Endothelial cell of umbilical vein (primary cell): ENCODE data around the gene KIAA0753. TPM values are rescaled to one million over a fixed set of nuclear protein-coding genes. Genes with fewer than 3 reads are reported as not detected.

Experiments used
- BruUV-seq: library from RNA; stranded (reverse); fragments of 400-500 nt; replicated peaks from 2 replicates; lab custom pipeline; 2021; lab: Mats Ljungman, UMichigan
- CTCF ChIA-PET: fragments of 300-600, 350-600 bp; sonication (Branson Sonifier 250); formaldehyde crosslinking; loops from one replicate; lab custom pipeline; 2021; ENCODE audit warnings: antibody characterized with exemption, inconsistent platforms; lab: Charles Lee
- POLR2A ChIA-PET: fragments of 300-600, 350-600 bp; sonication (Branson Sonifier 250); formaldehyde crosslinking; loops from one replicate; lab custom pipeline; 2021; ENCODE audit warnings: antibody characterized with exemption, inconsistent platforms; lab: Charles Lee
- DNase-seq: peaks from one replicate; pipeline ENCODE4 v3.0.0-alpha.2; 2011; ENCODE audit warnings: low read depth, low spot score
- FAIRE-seq: peaks from 2 replicates; lab custom pipeline; 2011; peaks lifted over from hg19 to GRCh38; lab: Jason Lieb, UNC
- H2AFZ ChIP-seq: 2 replicates; pipeline ENCODE4 v1.6.0; 2012; ENCODE audit warnings: low read depth, low read length, control low read depth, inconsistent platforms
- H3K27ac ChIP-seq: 2 replicates; pipeline ENCODE4 v1.5.1; 2011; ENCODE audit warnings: low read depth, mild to moderate bottlenecking, control low read depth, low read length, moderate library complexity; ENCODE audit not compliant: insufficient read depth
- H3K27me3 ChIP-seq, 2 experiments: 2 replicates each; pipeline versions ENCODE4 v1.6.0 to v1.6.1; 2011; ENCODE audit warnings: low read length in 2 of 2, mixed read lengths in 1 of 2; ENCODE audit not compliant: control insufficient read depth in 2 of 2, insufficient read depth in 2 of 2
- H3K36me3 ChIP-seq, 2 experiments: 2 replicates in 1 of 2; 3 replicates in 1 of 2; pipeline ENCODE4 v1.5.1; 2011; ENCODE audit warnings: low read length in 2 of 2, mild to moderate bottlenecking in 1 of 2, moderate library complexity in 1 of 2; ENCODE audit not compliant: control insufficient read depth in 2 of 2, insufficient read depth in 2 of 2; ENCODE audit errors: extremely low read depth in 1 of 2
- H3K4me1 ChIP-seq: 3 replicates; pipeline ENCODE4 v1.5.1; 2011; ENCODE audit warnings: mild to moderate bottlenecking, low read length; ENCODE audit not compliant: control insufficient read depth, insufficient read depth; ENCODE audit errors: extremely low read depth
- H3K4me2 ChIP-seq: 2 replicates; pipeline ENCODE4 v1.6.1; 2011; ENCODE audit warnings: low read length, control low read depth, mixed read lengths; ENCODE audit not compliant: insufficient read depth
- H3K4me3 ChIP-seq, 3 experiments: fragments of 200-600 bp in 1 of 3; sonication (generic), shearing (Covaris generic) in 1 of 3; replicated peaks in 1 of 3; 2 replicates each; pipeline ENCODE4 v1.5.1; 2011 to 2016; ENCODE audit warnings: control low read depth in 3 of 3, low read length in 3 of 3, mild to moderate bottlenecking in 2 of 3, inconsistent platforms in 1 of 3, low read depth in 1 of 3, moderate library complexity in 1 of 3; ENCODE audit not compliant: insufficient read depth in 1 of 3
- H3K79me2 ChIP-seq: 2 replicates; pipeline ENCODE4 v1.6.0; 2012; ENCODE audit warnings: low read length, inconsistent platforms; ENCODE audit not compliant: control insufficient read depth, insufficient read depth
- H3K9ac ChIP-seq: replicated peaks from 2 replicates; pipeline ENCODE3; 2011; ENCODE audit warnings: low read length, control low read depth; ENCODE audit not compliant: insufficient read depth; ENCODE audit errors: extremely low read depth
- H3K9me1 ChIP-seq: replicated peaks from 3 replicates; pipeline ENCODE4 v1.6.0; 2011; ENCODE audit warnings: mild to moderate bottlenecking, low read length; ENCODE audit not compliant: control insufficient read depth, insufficient read depth; ENCODE audit errors: extremely low read depth
- H3K9me3 ChIP-seq: replicated peaks from 2 replicates; pipeline ENCODE4 v1.5.1; 2012; ENCODE audit warnings: low read length, inconsistent platforms; ENCODE audit not compliant: control insufficient read depth, insufficient read depth
- H4K20me1 ChIP-seq: replicated peaks from 2 replicates; pipeline ENCODE3; 2011; ENCODE audit warnings: mild to moderate bottlenecking, low read length; ENCODE audit not compliant: control insufficient read depth, insufficient read depth; ENCODE audit errors: extremely low read depth
- CTCF ChIP-seq, 2 donors: IDR thresholded peaks; 1 replicate in 1 of 2; 2 replicates in 1 of 2; pipeline ENCODE4 v1.5.1; 2011; ENCODE audit warnings: low read length in 2 of 2, mild to moderate bottlenecking in 2 of 2, moderate library complexity in 2 of 2, control low read depth in 1 of 2, inconsistent platforms in 1 of 2, low read depth in 1 of 2; ENCODE audit not compliant: insufficient read depth in 1 of 2; ENCODE audit errors: extremely low read depth in 1 of 2
- EZH2 ChIP-seq: IDR thresholded peaks from 2 replicates; pipeline ENCODE4 v1.6.1; 2012; ENCODE audit warnings: borderline replicate concordance, low read depth, mild to moderate bottlenecking, moderate library complexity, low read length, inconsistent platforms; ENCODE audit not compliant: severe bottlenecking
- FOS ChIP-seq: IDR thresholded peaks from 2 replicates; pipeline ENCODE4 v1.6.1; 2011; ENCODE audit warnings: mild to moderate bottlenecking, low read length, moderate library complexity, borderline replicate concordance; ENCODE audit not compliant: insufficient read depth
- GATA2 ChIP-seq: IDR thresholded peaks from 2 replicates; pipeline ENCODE4 v1.7.0; 2011; ENCODE audit warnings: low read depth, mild to moderate bottlenecking, moderate library complexity, mixed read lengths, low read length; ENCODE audit not compliant: insufficient read length, insufficient read depth
- JUN ChIP-seq: IDR thresholded peaks from 2 replicates; pipeline ENCODE4 v1.6.1; 2011; ENCODE audit warnings: borderline replicate concordance, low read depth; ENCODE audit not compliant: insufficient read length, insufficient read depth
- MAX ChIP-seq: IDR thresholded peaks from 2 replicates; pipeline ENCODE4 v1.6.1; 2011; ENCODE audit not compliant: insufficient read depth, insufficient read length
- MYC ChIP-seq: IDR thresholded peaks from one replicate; pipeline ENCODE4 v1.6.1; 2011; ENCODE audit warnings: mild to moderate bottlenecking, low read depth, low read length
- POLR2A ChIP-seq: IDR thresholded peaks from 2 replicates; pipeline ENCODE4 v1.6.1; 2012; ENCODE audit warnings: low read depth, mild to moderate bottlenecking, control low read depth, low read length
- POLR2AphosphoS5 ChIP-seq: IDR thresholded peaks from 2 replicates; pipeline ENCODE4 v1.6.1; 2012; ENCODE audit warnings: low read depth, mild to moderate bottlenecking, control low read depth, low read length, moderate library complexity; ENCODE audit not compliant: insufficient read depth
- dilution Hi-C: fragments of 300-500 bp; cut with MboI; formaldehyde crosslinking; loops from one replicate; pipeline ENCODE4 v1.15.0; 2019; ENCODE audit warnings: low sequenced_read_pairs; ENCODE audit not compliant: extremely low pct_ligation_motif_present
- intact Hi-C: fragments of 100-400 bp; cut with micrococcal nuclease; formaldehyde crosslinking; loops from one replicate; pipeline ENCODE4 v1.10.0; 2022
- polyA plus RNA-seq, 4 experiments: library from polyadenylated mRNA; depleted of rRNA in 3 of 4; stranded (reverse) in 3 of 4; unstranded in 1 of 4; fragments of >200 nt; gene quantifications; 2 replicates each; pipeline versions ENCODE4 v1.2.1 to v1.2.3, GENCODE V29; 2011 to 2012; ENCODE audit warnings: missing spikeins in 1 of 4
- total RNA-seq: library from RNA; stranded (reverse); gene quantifications from 2 replicates; pipeline ENCODE4 v1.2.3, GENCODE V29; 2021

Gene KIAA0753
- total and polyA plus RNA-seq, 2 donors (not counting 3 experiments of a cell fraction or from before 2014, with no cell fraction given) = 5.3 to 23.9 TPM

- no peak for FAIRE-seq
- CTCF ChIA-PET = interaction anchor here (1.2 to 1.3 kb wide), 3 partner anchors 16 to 159 kb away, joined by 5 to 7 read pairs (median 6); no protein-coding TSS in a partner anchor
- intact Hi-C loops = no loop called here
Measured at GRCh38 chr17:6683730-6684459, 43.4 kb upstream of the KIAA0753 start.

More at GRCh38 chr17:6683730-6684459, 43.4 kb upstream of the KIAA0753 start:
- H3K9ac ChIP-seq = no peak overlapping the region
- no peak overlapping the region for H3K4me2 ChIP-seq
- H3K4me3 ChIP-seq = no peak overlapping the region
- POLR2A ChIA-PET = no interaction called here
- H3K27ac ChIP-seq = no peak overlapping the region
- no peaks in the 10 kb centered on the region for H3K36me3 ChIP-seq
- H3K9me1 ChIP-seq = no peaks in the 10 kb centered on the region
- dilution Hi-C loops = no loop called here
- H2AFZ ChIP-seq = no peak overlapping the region
- H3K27me3 ChIP-seq = peaks cover 0 to 3% of the 10 kb centered on the region in 2 experiments
- TF ChIP-seq FOS (no peak), MAX (no peak), CTCF (IDR thresholded peaks at IDR 0.05; ENCODE audit: extremely low read depth in 1 of 2, insufficient read depth in 1 of 2, low read depth in 1 of 2, low read length in 2 of 2) (no peak), EZH2 (no peak), MYC (no peak), JUN (no peak), POLR2A (no peak), POLR2AphosphoS5 (no peak), GATA2 (no peak)
- H3K9me3 ChIP-seq = no peaks in the 10 kb centered on the region
- DNase-seq = no peak
- no peaks in the 10 kb centered on the region for H4K20me1 ChIP-seq
- BruUV-seq = no TSS peak
- no peaks in the 10 kb centered on the region for H3K79me2 ChIP-seq
- no peaks in the 10 kb centered on the region for H3K4me1 ChIP-seq
